ENCODE data around the gene KLHL20.
"Not testable (repeated sequence)": the region's sequence is repeated elsewhere in the genome, so short reads cannot be mapped to it uniquely, and the experiment has no call there.

Gene KLHL20

GRCh38 chr1:173758110-173758509, 43.3 kb downstream of the KLHL20 start:
- DNase-seq = no peak

- no peak for DNase-seq
Observed at GRCh38 chr1:173758980-173759379, 44.2 kb downstream of the KLHL20 start.

- DNase-seq = not testable (repeated sequence)
Observed at GRCh38 chr1:173764331-173764730, 49.5 kb downstream of the KLHL20 start.

DNA sequence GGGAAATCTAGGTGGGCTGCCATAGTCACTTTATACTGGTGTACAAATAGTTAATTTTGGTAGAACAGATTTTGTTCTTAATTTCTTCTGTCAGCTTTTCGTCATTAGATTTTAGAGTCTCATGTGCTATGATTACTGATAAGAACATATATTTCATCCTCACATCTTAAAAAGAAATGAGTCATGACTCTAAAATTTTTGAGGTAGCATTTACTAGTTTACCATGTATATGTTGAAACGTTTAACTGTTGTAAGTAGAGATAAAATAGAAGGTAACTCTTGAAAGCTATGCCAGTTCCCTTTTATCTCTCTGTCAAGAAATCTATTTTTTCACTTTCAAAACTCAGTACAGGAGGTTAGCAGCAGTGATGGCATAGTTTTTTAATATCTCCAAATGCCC, 53.4 kb downstream of the KLHL20 start:
- DNase-seq = no peak

DNA sequence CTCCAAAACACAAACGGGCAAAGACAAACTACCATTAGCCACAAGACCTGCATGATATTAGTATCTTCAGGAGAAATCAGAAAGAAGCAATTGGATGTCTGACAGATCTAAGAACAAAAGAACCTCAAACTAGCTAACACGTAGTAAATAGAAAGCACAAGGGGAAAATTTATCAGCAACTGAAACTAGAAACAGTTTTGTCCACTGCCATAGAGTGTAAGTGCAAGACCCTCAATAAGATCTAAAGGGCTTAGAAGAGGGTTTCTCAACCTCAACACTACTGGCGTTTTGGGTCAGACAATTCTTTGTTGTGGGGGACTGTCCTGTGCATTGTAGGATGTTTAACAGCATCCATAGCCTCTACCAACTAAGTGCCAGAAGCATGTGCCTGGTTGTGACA, 54.0 kb downstream of the KLHL20 start:
- DNase-seq = no peak

- DNase-seq = not testable (repeated sequence)
Observed at GRCh38 chr1:173770330-173770729, 55.5 kb downstream of the KLHL20 start.

- DNase-seq = no peak
Observed at GRCh38 chr1:173771560-173771959, 56.8 kb downstream of the KLHL20 start.

DNA sequence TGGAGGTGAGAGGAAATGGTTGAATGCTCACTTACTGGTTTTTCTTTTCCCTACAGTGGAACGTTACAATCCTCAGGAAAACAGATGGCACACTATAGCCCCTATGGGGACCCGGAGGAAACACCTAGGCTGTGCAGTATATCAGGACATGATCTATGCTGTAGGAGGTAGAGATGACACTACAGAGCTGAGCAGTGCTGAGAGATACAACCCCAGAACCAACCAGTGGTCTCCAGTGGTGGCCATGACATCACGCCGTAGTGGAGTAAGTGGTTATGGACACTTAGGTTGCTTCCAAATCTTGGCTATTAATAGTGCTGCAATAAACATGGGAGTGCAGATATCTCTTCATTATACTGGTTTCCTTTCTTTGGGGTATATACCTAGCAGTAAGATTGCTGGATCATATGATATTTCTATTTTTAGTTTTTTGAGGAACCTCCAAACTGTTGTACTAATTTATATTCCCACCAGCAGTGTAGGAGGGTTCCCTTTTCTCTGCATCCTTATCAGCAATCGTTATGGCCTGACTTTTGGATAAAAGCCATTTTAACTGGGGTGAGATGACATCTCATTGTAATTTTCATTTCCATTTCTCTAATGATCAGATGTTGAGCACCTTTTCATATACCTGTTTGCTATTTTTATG, 60.9 kb downstream of the KLHL20 start:
- DNase-seq = no peak

DNA sequence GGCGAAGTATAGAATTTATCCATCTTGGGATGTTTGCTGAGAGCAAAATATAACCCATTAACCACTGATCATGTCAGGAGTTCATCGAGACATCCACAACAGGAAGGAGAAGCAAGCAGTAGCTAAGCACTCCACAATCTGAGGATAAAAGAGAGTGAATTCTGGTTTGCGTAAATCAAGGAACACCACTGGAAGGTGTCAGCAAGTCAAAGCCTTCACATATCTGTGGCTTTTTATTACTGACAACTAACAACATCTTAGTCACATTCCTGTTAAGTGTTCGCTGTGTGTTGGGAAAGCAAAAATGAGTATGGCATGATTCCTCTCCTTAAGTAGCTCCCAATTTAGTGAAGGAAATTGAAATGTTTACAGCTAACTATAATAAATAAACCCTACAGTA, 65.2 kb downstream of the KLHL20 start:
- no peak for DNase-seq

GRCh38 chr1:173784997-173785396, 70.2 kb downstream of the KLHL20 start:
- DNase-seq = no peak

DNA sequence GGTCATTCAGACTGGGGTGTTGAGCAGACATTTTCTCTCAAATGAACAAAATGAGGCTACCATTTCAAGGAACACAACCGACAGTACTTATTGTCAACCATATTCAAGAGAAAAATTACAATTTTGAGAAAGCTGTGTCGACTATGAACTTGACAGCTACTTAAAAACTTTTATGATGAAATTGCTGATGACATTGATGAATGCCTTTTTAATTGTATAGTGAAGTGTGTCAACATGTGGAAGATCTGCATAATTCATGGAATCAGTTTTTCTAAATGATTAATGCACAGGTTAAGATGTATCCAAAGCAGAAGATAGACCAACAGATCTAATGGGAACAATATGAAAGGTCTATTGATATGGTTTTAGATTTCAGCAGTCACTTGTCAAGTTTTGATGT, 75.1 kb downstream of the KLHL20 start:
- peak; percentile 13 for DNase-seq

DNA sequence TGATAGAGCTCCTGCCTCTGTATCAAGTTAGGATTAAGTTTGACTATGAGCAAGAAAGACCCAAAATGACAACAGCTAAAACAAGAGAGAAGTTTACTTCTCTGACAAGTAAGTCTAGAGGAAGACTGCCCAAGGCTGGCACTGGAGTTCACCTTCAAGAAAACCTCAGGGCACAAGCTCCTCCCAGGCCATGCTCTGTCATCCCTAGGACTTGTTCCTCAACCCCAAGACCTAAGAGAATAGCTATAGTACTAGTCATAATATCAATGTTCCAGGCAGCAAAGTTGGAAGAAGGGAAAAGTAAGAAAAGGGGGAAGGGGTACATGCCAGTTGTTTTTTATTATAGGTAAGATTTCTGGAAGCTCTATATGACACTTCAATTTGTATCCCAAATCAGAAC, 83.3 kb downstream of the KLHL20 start:
- no peak for DNase-seq

- not testable (repeated sequence) for DNase-seq
Observed at GRCh38 chr1:173799995-173800394, 85.2 kb downstream of the KLHL20 start.

- no peak for DNase-seq
Observed at GRCh38 chr1:173802961-173803360, 88.2 kb downstream of the KLHL20 start.

DNA sequence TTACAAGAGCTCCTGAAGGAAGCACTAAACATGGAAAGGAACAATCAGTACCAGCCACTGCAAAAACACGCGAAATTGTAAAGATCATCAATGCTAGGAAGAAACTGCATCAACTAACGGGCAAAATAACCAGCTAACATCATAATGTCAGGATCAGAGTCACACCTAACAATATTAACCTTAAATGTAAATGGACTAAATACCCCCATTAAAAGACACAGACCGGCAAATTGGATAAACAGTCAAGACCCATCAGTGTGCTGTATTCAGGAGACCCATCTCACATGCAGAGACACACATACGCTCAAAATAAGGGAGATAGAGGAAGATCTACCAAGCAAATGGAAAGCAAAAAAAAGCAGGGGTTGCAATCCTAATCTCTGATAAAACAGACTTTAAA, 98.9 kb downstream of the KLHL20 start:
- DNase-seq = not testable (repeated sequence)

GRCh38 chr1:173818459-173818858, 103.7 kb downstream of the KLHL20 start:
- DNase-seq = no peak

DNA sequence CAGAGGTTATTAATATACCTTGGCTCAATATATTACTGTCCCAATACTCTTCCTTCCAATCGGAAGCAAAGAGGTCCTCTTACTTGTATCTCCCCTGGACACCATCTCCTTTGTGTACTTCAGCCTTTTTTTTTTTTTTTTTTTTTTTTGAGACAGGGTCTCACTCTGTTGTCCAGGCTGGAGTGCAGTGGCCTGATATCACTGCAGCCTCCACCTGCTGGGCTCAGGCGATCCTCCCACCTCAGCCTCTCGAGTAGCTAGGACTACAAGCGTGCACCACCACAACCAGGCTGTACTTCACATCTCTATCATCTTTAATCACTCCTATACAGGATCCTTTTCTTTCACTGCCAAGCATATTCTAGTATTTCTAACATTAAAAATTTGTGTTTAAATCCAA, 106.9 kb downstream of the KLHL20 start:
- DNase-seq = no peak

- DNase-seq = no peak
Observed at GRCh38 chr1:173823781-173824314, 109.1 kb downstream of the KLHL20 start.

- DNase-seq = peak; percentile 98
Observed at GRCh38 chr1:173824315-173825081, 109.7 kb downstream of the KLHL20 start, which contains the start of the genes CENPL and DARS2. CENPL (minus strand) TSS chr1:173824883; CDS start chr1:173811299, 13,584 bp downstream. DARS2 (plus strand) TSS chr1:173824673; CDS start chr1:173825230, 557 bp downstream.

DNA sequence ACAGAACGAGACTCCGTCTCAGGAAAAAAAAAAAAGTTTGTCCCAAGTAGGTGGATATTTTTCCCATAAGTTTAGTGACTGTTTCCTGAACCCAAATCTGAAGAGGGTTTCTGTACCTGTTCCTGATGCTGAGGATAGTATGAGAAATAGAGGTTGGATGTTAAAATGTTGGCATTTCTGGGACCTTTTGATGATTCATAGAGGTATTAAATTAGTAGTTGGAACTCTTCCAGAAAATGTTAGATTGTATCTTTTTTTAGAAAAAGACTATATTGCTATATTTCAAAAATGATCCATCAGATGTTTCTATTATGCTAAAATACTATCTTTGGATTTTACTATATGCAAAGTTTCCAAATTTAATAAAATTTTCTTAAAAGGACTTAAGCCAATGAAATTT, 112.8 kb downstream of the KLHL20 start:
- DNase-seq = no peak

DNA sequence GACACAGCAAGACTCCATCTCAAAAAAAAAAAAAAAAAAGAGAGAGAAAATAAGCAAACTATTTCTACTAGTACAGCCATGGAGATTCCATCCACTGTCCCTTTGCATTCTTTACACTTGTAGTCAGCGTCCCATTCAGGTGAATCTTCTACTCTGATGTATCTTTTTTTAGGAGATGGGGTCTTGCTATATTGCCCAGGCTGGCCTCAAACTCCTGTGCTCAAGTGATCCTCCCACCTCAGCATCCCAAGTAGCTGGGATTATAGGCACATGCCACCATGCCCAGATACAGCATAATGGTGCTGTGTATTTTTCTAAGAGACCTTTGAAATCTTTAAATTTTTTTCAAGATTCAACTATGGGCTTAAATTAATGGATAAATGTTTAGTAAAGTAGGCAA, 118.0 kb downstream of the KLHL20 start:
- no peak for DNase-seq

Data from eye (tissue), 1 donor.